Measurements from ENCODE around the gene PPARA. TPM values are rescaled to one million over a fixed set of nuclear protein-coding genes. Genes with fewer than 3 reads are reported as not detected.

PPARA gene
- polyA plus RNA-seq, 3 donors, result 3.7 to 6.3 (median 4.9) TPM

DNA sequence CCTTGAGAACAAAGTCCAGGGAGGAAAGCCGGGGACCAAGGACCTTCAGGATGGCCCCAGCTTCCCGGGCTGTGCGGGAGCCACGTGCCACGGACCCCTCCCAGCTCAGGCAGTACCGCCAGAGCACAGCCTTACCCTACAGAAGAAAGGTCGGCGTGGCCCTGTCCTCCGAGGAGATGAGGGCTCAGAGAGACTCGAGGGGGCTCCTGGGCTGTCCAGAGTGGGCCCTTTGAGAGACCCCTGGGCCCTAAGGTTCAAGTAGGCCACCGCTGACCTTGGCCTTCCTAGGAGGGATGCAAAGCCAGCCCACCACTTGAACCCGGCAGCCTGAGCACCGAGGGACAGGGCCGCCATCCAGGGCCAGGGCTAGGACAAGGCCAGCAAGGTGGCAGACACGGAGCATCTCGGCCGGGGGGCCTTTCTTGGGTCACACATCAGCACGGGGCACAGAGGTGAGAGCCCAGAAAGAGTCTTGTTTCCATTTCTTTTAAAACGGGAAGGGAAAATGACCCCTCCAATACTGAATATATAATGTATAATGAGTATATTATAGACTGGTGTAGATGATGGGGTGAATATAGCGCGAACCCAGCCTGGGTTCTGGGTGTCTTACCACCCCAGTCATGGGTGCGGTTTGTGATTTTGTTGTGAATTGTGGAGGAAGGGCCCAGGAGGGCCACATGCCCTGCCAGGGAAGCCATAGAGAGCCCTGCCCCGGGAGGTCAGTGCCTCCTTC lies 34.4 kb upstream of the PPARA start:
- Histone ChIP-seq H3K4me3 (replicated peaks in 1 of 3; ENCODE audit: low read depth in 2 of 3, low read length in 3 of 3) (no peak overlapping the region), H3K27ac (ENCODE audit: low read depth in 1 of 2, low read length in 2 of 2) (peak overlapping the region in 1 of 2 donors; percentile 20), H2AFZ (ENCODE audit: insufficient read depth, low read depth, low read length, poor library complexity, severe bottlenecking) (no peak overlapping the region), H3K36me3 (replicated peaks in 1 of 2; ENCODE audit: control insufficient read depth in 1 of 2, insufficient read depth in 2 of 2, low read length in 2 of 2) (peaks cover 14 to 28% of the 10 kb centered on the region in 2 donors), H3K9me3 (replicated peaks in 1 of 2; ENCODE audit: control insufficient read depth in 1 of 2, insufficient read depth in 1 of 2, low read length in 2 of 2) (no peaks in the 10 kb centered on the region), H3K4me1 (ENCODE audit: control insufficient read depth in 1 of 2, insufficient read depth in 2 of 2, low read length in 2 of 2) (peaks cover 8 to 22% of the 10 kb centered on the region in 2 donors), H3K79me2 (ENCODE audit: insufficient read depth, low read length) (no peaks in the 10 kb centered on the region), H3K4me2 (replicated peaks; ENCODE audit: extremely low read depth, low read length, poor library complexity, severe bottlenecking) (no peak overlapping the region), H4K20me1 (ENCODE audit: insufficient read depth, low read length) (peaks cover 33% of the 10 kb centered on the region), H3K9ac (ENCODE audit: insufficient read depth, low read length, poor library complexity, severe bottlenecking) (no peak overlapping the region), H3K27me3 (ENCODE audit: control insufficient read depth in 2 of 2, insufficient read depth in 2 of 2, low read length in 2 of 2) (no peaks in the 10 kb centered on the region)
- Mint-ChIP-seq H3K36me3 (peaks cover 7 to 17% of the 10 kb centered on the region in 2 donors), H3K9me3 (no peaks in the 10 kb centered on the region), H3K4me1 (peaks cover 6% of the 10 kb centered on the region), H3K27me3 (ENCODE audit: low read depth in 3 of 3) (peaks cover 0 to 4% (median 3%) of the 10 kb centered on the region in 3 donors), H3K4me3 (no peak overlapping the region), H3K27ac (peak overlapping the region in 1 of 7 donors; percentile 30)
- TF ChIP-seq, protein P1, sequence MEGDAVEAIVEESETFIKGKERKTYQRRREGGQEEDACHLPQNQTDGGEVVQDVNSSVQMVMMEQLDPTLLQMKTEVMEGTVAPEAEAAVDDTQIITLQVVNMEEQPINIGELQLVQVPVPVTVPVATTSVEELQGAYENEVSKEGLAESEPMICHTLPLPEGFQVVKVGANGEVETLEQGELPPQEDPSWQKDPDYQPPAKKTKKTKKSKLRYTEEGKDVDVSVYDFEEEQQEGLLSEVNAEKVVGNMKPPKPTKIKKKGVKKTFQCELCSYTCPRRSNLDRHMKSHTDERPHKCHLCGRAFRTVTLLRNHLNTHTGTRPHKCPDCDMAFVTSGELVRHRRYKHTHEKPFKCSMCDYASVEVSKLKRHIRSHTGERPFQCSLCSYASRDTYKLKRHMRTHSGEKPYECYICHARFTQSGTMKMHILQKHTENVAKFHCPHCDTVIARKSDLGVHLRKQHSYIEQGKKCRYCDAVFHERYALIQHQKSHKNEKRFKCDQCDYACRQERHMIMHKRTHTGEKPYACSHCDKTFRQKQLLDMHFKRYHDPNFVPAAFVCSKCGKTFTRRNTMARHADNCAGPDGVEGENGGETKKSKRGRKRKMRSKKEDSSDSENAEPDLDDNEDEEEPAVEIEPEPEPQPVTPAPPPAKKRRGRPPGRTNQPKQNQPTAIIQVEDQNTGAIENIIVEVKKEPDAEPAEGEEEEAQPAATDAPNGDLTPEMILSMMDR (IDR thresholded peaks at IDR 0.05), result no peak
- 88% methylated on average over 15 of the region's 23 CpGs for whole genome bisulfite sequencing (ENCODE audit: insufficient coverage)
- intact Hi-C loops (cut with micrococcal nuclease), result loop anchor here (1.0 to 10.0 kb wide), 7 partner anchors 122 to 534 kb away; no protein-coding TSS in a partner anchor
- no peak for DNase-seq

DNA sequence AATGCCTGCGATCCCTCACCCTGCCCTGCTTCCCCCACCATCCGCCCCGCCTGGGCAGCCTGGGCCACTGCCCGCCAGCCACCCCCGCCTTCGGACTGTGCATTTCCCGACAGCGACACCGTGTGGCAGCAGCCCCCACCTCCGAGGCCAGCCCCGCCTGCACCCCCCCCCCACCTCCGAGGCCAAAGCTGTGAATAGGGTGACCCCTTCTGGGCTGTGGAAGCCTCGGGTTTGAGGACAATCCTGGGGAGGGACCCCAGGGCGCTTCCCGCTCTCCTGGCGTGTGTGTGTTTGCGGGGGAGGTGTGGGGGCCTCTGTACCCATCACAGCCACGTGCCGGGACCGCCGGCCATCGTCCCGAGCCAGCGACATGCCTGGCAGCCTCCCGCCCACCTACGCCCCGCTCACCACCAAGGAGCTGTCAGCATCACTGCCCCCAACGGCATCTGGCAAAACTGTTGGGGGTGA lies 33.8 kb upstream of the PPARA start:
- no peaks in the 10 kb centered on the region for H3K9me3 ChIP-seq (replicated peaks in 1 of 2; ENCODE audit: control insufficient read depth in 1 of 2, insufficient read depth in 1 of 2, low read length in 2 of 2)
- H3K4me2 ChIP-seq (replicated peaks; ENCODE audit: extremely low read depth, low read length, poor library complexity, severe bottlenecking), result no peak overlapping the region
- Mint-ChIP-seq H3K9me3 (no peaks in the 10 kb centered on the region), H3K4me3 (no peak overlapping the region), H3K27me3 (ENCODE audit: low read depth in 3 of 3) (peaks cover 0 to 4% (median 3%) of the 10 kb centered on the region in 3 donors), H3K4me1 (peaks cover 6% of the 10 kb centered on the region), H3K27ac (no peak overlapping the region), H3K36me3 (peaks cover 7 to 13% of the 10 kb centered on the region in 2 donors)
- H3K27me3 ChIP-seq (ENCODE audit: control insufficient read depth in 2 of 2, insufficient read depth in 2 of 2, low read length in 2 of 2), result no peaks in the 10 kb centered on the region
- H4K20me1 ChIP-seq (ENCODE audit: insufficient read depth, low read length), result peaks cover 30% of the 10 kb centered on the region
- no peak overlapping the region for H2AFZ ChIP-seq (ENCODE audit: insufficient read depth, low read depth, low read length, poor library complexity, severe bottlenecking)
- peak; percentile 87 to 90 (median 87) for DNase-seq
- intact Hi-C loops (cut with micrococcal nuclease), result loop anchor here (1.0 to 10.0 kb wide), 7 partner anchors 122 to 534 kb away; no protein-coding TSS in a partner anchor
- no peak overlapping the region for H3K9ac ChIP-seq (ENCODE audit: insufficient read depth, low read length, poor library complexity, severe bottlenecking)
- H3K27ac ChIP-seq (ENCODE audit: low read depth in 1 of 2, low read length in 2 of 2), result no peak overlapping the region
- H3K4me3 ChIP-seq (replicated peaks in 1 of 3; ENCODE audit: low read depth in 2 of 3, low read length in 3 of 3), result no peak overlapping the region
- H3K79me2 ChIP-seq (ENCODE audit: insufficient read depth, low read length), result no peaks in the 10 kb centered on the region
- peaks cover 8 to 22% of the 10 kb centered on the region in 2 donors for H3K4me1 ChIP-seq (ENCODE audit: control insufficient read depth in 1 of 2, insufficient read depth in 2 of 2, low read length in 2 of 2)
- TF ChIP-seq, protein P1 (IDR thresholded peaks at IDR 0.05), result peak; percentile 80
- H3K36me3 ChIP-seq (replicated peaks in 1 of 2; ENCODE audit: control insufficient read depth in 1 of 2, insufficient read depth in 2 of 2, low read length in 2 of 2), result peaks cover 12 to 23% of the 10 kb centered on the region in 2 donors
- WGBS (ENCODE audit: insufficient coverage), result 16% methylated on average over 20 of the region's 28 CpGs
